GM18909 (cell line): ENCODE data around the gene GMNN.
"Not testable (repeated sequence)": the region's sequence is repeated elsewhere in the genome, so short reads cannot be mapped to it uniquely, and the experiment has no call there.

ENCODE experiments used
- ATAC-seq: cut with Tn5 transposase; IDR thresholded peaks from one replicate; pipeline ENCODE4 v1.9.1; 2021; ENCODE audit warnings: mild to moderate bottlenecking; ENCODE audit not compliant: unreplicated experiment, poor library complexity

Gene GMNN

DNA sequence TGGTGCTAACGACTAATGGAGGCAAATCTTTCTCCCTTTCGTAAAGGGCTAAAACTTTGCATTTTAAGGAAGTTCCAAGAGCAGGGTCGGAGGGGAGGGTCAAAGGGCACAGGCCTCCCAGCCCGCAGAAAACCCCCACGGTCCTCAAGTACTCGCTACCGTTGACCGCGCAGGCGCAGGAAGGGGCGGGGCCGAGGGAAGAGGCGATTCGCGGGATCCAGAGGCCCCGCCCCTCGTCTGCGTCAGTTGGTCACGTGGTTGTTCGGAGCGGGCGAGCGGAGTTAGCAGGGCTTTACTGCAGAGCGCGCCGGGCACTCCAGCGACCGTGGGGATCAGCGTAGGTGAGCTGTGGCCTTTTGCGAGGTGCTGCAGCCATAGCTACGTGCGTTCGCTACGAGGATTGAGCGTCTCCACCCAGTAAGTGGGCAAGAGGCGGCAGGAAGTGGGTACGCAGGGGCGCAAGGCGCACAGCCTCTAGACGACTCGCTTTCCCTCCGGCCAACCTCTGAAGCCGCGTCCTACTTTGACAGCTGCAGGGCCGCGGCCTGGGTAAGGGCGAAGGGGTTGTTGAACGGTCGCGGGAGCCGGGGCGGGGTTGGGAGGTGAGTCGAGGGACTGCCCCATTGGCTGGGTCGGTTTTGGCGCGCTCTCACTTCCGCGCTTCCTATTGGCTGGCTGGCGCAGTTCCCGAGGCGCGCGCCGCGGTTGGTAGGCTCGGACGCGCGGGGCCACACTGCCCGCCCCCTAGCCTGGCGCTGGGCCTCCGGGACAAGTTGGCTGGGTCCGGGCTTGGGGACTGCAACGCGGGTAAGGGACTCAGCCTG, at the start of gene GMNN:
Gene GMNN (plus strand): TSS at position 242 of the 824 bp plus-strand sequence. CDS start 2,310 bp downstream, outside the sequence.
- ATAC-seq, result peak; percentile 94

DNA sequence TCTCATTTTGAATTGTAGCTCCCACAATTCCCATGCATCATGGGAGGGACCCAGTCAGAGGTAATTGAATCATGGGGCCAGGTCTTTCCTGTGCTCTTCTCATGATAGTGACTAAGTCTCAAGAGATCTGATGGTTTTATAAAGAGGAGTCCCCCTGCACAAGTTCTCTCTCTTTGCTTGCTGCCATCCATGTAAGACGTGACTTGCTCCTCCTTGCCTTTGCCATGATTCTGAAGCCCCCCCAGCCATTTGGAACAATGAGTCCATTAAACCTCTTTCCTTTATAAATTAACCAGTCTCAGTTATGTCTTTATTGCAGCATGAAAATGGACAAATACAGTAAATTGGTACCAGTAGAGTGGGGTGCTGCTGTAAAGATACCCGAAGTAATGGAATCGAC, 44.1 kb upstream of the GMNN start:
- not testable (repeated sequence) for ATAC-seq

GRCh38 chr6:24731456-24732134, 43.1 kb upstream of the GMNN start:
- ATAC-seq, result not testable (repeated sequence)

DNA sequence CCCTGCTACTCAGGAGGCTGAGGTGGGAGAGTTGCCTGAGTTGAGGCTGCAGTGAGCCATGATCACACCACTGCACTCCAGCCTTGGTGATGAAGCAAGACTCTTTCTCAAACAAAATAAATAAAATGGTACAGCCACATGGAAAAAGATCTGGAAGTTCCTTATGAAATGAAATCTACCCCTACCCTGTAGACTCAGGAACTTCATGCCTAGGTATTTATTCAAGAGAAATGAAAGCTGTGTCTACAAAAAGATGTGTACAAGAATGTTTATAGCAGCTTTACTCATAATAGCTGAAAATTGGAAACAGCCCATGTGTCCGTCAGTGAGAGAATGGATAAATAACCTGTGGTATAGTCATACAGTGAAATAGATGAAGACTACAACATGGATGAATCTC, 40.6 kb upstream of the GMNN start:
- no peak for ATAC-seq

- not testable (repeated sequence) for ATAC-seq
Measured at GRCh38 chr6:24734710-24735109, 40.0 kb upstream of the GMNN start.

DNA sequence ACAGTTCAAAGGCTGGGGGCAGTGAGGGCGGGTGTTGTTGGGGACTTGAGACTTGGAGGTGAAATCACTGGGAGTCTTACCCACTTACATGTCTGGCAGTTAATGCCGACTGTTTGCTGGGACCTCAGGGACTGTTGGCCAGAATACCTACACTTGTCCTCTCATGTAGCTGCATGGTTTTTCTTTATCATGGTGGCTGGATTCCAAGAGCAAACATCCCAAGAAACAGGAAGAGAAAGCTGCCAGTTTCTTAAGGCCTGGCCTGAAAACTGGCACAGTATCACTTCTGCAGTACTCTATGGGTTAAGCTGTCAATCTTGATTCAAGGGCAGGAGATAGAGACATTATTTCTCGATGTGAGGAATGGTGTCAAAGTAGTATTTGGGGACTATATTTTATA, 36.0 kb upstream of the GMNN start:
- no peak for ATAC-seq

- no peak for ATAC-seq
Measured at GRCh38 chr6:24740861-24741260, 33.9 kb upstream of the GMNN start.

DNA sequence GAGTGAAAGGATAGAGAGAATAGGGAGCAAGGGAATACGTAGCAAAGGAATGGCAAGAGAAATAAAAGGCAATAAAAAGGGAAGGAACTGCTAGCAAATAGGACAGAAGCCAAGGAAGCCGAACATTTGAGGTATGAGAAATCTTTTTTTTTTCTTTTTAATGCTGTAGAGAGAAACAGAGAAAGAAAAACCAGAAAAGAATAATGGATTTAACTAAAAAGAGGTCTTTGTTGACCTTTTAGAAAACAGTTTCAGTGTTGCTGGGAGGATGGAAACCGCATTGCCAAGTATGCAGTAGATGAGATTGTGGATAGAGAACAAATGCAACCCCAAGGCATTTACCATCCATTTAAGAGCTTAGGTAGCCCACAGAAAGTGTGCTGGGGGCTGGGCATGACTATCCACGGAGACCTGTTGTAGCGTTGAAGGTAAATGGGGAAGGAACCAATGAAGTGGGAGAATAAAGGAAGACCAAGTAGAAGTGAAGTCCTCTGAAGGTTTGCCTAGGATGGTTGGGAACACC, 32.5 kb upstream of the GMNN start:
- no peak for ATAC-seq

GRCh38 chr6:24743265-24743943, 31.3 kb upstream of the GMNN start:
- peak; percentile 85 for ATAC-seq

GRCh38 chr6:24743944-24744335, 30.8 kb upstream of the GMNN start:
- ATAC-seq, result peak; percentile 42

DNA sequence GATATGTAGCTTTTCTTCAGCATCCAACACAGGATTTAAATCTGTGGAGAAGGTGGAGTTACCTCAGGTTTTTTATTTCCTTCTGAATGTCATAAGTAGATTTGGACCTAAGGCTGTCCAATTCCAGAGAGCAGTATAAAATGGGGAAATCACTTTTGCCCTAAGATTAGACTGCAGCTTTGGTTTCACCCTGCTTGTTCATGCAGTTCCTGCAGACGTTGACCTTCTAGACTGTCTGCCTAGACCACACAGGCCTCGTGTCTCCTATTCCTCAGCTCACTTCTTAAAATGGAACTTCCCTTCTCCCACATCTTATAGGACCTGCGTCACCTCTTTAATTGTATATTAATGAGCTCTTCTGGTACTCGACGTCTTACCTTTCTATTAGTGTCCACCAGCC, 29.8 kb upstream of the GMNN start:
- no peak for ATAC-seq

GRCh38 chr6:24749297-24749696, 25.4 kb upstream of the GMNN start:
- no peak for ATAC-seq

- not testable (repeated sequence) for ATAC-seq
Measured at GRCh38 chr6:24750878-24751277, 23.9 kb upstream of the GMNN start.

DNA sequence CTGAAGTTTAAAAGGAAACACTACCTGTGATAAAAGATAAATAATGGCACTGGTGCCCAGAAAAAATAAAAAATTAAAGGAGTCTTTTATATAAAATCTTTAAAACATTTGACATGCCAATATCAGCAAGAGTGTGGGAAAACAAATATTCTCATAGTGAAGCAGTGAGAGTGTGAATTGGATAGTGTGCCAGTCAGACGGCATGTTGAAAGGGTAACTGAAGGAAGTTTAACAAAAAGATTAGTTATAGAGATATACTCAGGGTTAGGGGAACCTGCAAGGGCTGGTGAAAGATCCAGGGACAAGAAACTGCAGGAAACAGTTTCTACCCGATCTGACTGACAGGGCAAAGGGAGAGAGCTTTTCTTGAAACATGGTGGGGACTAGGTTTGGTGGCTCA, 22.2 kb upstream of the GMNN start:
- ATAC-seq, result no peak

DNA sequence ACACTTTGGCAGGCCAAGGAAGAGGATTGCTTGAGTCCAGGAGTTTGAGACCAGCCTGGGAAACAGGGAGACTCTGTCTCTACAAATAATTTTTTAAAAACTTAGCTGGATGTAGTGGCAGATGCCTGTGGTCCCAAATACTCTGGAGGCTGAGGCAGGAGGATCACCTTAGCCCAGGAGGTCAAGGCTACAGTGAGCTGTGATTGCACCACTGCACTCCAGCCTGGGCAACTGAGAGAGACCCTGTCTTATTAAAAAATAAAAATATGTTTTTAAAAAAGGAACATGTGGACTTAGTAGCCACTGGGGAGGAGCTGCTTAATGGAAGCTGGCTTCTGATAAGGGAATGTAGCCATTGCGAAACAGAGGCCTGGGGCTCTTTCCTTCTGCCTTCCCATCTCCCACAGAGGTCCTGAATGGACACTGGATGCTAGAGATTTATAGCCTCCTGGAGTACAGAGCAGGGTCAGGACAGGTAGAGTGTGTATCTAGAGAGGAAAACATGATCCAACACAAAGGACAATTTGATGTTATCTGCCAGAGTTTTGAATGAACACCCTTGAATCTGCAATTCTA, 21.7 kb upstream of the GMNN start:
- ATAC-seq, result no peak

GRCh38 chr6:24753545-24753944, 21.2 kb upstream of the GMNN start:
- ATAC-seq, result no peak

DNA sequence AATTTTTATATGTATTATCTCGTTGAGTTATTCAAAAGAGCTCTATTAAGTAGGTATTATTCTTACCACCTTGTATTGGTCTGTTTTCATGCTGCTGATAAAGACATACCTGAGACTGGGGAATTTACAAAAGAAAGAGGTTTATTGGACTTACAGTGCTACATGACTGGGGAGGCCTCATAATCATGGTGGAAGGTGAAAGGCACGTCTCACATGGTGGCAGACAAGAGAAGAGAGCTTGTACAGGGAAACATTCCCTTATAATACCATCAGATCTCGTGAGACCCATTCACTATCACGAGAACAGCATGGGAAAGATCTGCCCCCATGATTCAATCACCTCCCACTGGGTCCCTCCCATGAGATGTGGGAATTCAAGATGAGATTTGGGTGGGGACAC, 20.4 kb upstream of the GMNN start:
- not testable (repeated sequence) for ATAC-seq

DNA sequence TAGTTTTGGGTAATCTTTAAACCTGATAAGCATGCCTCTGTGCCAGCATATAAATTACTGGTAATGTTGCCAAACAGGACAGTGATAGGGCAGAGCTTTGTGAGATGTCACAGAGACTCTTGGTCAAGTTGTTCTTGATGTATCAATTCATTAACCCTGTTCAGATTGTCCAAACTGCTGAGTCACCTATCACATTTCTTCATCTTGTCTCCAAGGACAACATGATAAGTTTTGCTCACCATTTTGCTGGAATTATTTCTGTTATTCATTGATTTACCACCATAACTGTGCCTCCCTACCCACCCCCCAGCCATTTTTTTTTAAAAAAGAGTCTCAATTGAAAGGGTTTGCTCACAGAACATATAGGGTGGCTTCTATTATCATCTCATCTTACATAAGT, 19.5 kb upstream of the GMNN start:
- no peak for ATAC-seq

- no peak for ATAC-seq
Measured at GRCh38 chr6:24757611-24758010, 17.1 kb upstream of the GMNN start.

DNA sequence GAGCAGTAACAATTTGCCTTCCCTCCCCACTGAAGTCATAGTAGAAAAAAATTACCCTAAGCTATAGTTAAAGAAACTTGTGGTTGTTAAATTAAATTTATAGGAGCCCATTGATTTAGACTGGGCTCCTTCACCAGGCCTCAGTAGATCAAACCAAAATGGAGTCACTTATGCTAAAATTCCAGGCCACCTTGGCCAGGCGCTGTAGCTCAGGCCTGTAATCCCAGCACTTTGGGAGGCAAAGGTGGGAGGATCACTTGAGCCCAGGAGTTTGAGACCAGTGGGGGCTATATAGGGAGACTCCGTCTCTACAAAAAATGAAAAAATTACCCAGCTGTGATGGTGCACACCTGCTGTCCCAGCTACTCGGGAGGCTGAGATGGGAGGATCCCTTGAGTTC, 15.0 kb upstream of the GMNN start:
- ATAC-seq, result no peak

GRCh38 chr6:24760210-24760609, 14.5 kb upstream of the GMNN start:
- ATAC-seq, result no peak
